HFFc6 (cell line): ENCODE results near the gene CELF6. TPM values are rescaled to one million over a fixed set of nuclear protein-coding genes. Genes with fewer than 3 reads are reported as not detected.

ENCODE experiments used
- DNase-seq: peaks from one replicate; pipeline ENCODE4 v3.0.0-alpha.2; 2018
- H3K27ac Mint-ChIP-seq: 2 replicates; pipeline ENCODE4 v1.8.0; 2020; ENCODE audit warnings: mild to moderate bottlenecking, mixed read lengths
- H3K27me3 Mint-ChIP-seq: 2 replicates; pipeline ENCODE4 v1.8.0; 2021; ENCODE audit warnings: mild to moderate bottlenecking, moderate library complexity, mixed read lengths; ENCODE audit not compliant: insufficient read depth
- H3K36me3 Mint-ChIP-seq: 2 replicates; pipeline ENCODE4 v1.8.0; 2021; ENCODE audit warnings: low read depth, mixed read lengths
- H3K4me1 Mint-ChIP-seq: 2 replicates; pipeline ENCODE4 v1.8.0; 2020; ENCODE audit warnings: low read depth, mixed read lengths
- H3K4me3 Mint-ChIP-seq: 2 replicates; pipeline ENCODE4 v1.8.0; 2020; ENCODE audit warnings: mild to moderate bottlenecking, moderate library complexity, mixed read lengths
- H3K9me3 Mint-ChIP-seq: 2 replicates; pipeline ENCODE4 v1.8.0; 2020; ENCODE audit warnings: mild to moderate bottlenecking, mixed read lengths
- total RNA-seq, 6 experiments: library from RNA; stranded (reverse); fragmentation: NEBNext Ultra II Directional; extraction: Animal tissue kit (Norgen Biotek cat#: 25700); gene quantifications; 2 replicates in 1 of 6; 3 replicates in 5 of 6; pipeline ENCODE4 v1.2.3, GENCODE V29; 2021
- TF ChIP-seq, protein P1 (sequence below): fragments of 200-600 bp; sonication (generic); IDR thresholded peaks from 2 replicates; pipeline ENCODE4 v1.5.0; 2021; ENCODE audit warnings: antibody characterized with exemption, mild to moderate bottlenecking

The CELF6 gene
- total RNA-seq, 6 experiments from 2014 or later, result 0.11 to 0.14 (median 0.12) TPM; not detected in 2

DNA sequence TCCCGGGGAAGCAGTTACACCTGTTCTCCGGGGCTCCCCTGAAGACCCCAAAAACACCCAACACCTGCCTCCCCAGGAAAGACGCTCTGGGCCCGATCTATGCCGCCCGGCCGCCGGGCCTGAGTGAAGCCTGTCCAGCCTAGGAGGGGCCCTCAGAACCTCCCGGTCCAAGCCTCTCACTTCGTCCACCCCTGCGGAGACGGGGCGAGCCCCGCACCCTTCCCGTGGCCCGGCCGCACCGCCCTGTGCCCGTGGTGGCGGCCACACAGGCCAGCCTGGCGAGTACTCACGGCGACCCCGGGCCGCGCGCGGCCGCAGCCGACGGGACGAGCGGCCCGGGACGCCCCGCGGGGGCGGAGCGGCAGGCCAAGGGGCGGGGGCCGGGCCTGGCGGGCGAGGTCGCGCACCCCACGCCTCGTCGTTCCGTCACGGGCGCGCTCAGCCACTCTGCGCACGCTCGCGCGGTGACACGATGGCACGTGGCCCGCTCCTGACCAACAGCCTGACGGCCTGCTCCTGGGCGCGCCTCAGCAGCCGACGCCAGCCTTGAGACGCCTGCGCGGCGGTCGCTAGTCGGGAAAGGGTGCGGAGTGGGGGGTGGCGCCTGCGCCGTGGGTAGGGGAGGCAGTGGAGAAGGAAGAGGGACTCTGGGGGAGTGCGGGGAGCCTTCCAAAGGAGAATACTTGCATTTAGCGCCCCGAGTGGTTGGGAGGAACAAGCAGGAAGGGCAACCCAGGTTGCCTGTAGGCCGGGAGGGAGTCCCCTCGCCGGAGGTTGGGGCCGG is 47.6 kb downstream of the CELF6 start, which contains the start of gene PARP6:
Gene PARP6 (minus strand): TSS at position 342 of the 784 bp plus-strand sequence. CDS start 5,077 bp downstream, outside the sequence.
- H3K4me1 Mint-ChIP-seq, result peaks cover 44% of the 10 kb centered on the region
- H3K9me3 Mint-ChIP-seq, result no peaks in the 10 kb centered on the region
- TF ChIP-seq, protein P1, sequence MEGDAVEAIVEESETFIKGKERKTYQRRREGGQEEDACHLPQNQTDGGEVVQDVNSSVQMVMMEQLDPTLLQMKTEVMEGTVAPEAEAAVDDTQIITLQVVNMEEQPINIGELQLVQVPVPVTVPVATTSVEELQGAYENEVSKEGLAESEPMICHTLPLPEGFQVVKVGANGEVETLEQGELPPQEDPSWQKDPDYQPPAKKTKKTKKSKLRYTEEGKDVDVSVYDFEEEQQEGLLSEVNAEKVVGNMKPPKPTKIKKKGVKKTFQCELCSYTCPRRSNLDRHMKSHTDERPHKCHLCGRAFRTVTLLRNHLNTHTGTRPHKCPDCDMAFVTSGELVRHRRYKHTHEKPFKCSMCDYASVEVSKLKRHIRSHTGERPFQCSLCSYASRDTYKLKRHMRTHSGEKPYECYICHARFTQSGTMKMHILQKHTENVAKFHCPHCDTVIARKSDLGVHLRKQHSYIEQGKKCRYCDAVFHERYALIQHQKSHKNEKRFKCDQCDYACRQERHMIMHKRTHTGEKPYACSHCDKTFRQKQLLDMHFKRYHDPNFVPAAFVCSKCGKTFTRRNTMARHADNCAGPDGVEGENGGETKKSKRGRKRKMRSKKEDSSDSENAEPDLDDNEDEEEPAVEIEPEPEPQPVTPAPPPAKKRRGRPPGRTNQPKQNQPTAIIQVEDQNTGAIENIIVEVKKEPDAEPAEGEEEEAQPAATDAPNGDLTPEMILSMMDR, result peak; percentile 71
- peaks cover 6% of the 10 kb centered on the region for H3K27me3 Mint-ChIP-seq
- peaks cover 10% of the 10 kb centered on the region for H3K36me3 Mint-ChIP-seq
- H3K4me3 Mint-ChIP-seq, result peak within 1 kb of the TSS; percentile 93
- DNase-seq, result peak; percentile 96
- peak within 1 kb of the TSS; percentile 82 for H3K27ac Mint-ChIP-seq

DNA sequence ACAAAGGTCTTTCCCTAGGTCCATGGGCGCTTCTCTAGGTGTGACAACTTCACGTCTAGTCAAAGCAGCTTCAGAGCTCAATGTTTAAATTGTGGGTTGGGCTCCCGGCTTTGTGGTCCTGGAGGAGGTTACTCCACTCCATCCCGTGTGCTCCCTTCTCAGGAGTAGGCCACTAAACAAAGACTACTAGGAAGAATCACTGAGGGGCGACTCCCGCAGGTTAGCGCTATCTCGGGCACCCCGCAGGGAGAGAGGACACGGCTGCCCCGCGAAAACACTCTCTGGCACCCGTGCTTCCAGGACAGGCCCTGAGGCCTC is 48.1 kb downstream of the CELF6 start:
- Mint-ChIP-seq H3K4me3 (peak overlapping the region; percentile 93), H3K27me3 (peaks cover 3% of the 10 kb centered on the region), H3K4me1 (peaks cover 44% of the 10 kb centered on the region), H3K9me3 (no peaks in the 10 kb centered on the region), H3K27ac (peak overlapping the region; percentile 82), H3K36me3 (peaks cover 10% of the 10 kb centered on the region)
- DNase-seq, result no peak
- TF ChIP-seq, protein P1, result no peak

DNA sequence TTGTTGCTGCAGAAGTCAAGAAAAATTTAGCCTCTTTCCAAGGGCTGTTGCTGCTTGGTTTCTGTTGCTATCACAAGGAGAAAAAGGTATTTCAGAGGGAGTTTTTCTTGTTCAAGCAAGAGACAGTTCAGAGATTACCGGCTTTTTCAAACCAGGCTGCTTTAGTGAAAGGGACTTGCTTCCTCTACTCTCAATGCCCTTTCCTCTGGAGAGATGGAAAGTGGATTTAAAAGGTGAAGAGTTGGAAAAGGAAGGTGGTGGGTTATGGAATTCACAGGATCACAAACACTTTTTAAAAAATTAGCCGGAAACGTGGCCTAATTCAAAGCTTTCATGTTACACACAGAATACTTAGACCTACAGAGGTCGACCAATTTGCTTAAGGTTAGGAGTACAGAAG is 48.7 kb downstream of the CELF6 start:
- H3K4me3 Mint-ChIP-seq, result peak overlapping the region; percentile 93
- peaks cover 43% of the 10 kb centered on the region for H3K4me1 Mint-ChIP-seq
- H3K9me3 Mint-ChIP-seq, result no peaks in the 10 kb centered on the region
- no peak for DNase-seq
- H3K27ac Mint-ChIP-seq, result peak overlapping the region; percentile 82
- peaks cover 10% of the 10 kb centered on the region for H3K36me3 Mint-ChIP-seq
- H3K27me3 Mint-ChIP-seq, result peaks cover 3% of the 10 kb centered on the region
- TF ChIP-seq, protein P1, result no peak

DNA sequence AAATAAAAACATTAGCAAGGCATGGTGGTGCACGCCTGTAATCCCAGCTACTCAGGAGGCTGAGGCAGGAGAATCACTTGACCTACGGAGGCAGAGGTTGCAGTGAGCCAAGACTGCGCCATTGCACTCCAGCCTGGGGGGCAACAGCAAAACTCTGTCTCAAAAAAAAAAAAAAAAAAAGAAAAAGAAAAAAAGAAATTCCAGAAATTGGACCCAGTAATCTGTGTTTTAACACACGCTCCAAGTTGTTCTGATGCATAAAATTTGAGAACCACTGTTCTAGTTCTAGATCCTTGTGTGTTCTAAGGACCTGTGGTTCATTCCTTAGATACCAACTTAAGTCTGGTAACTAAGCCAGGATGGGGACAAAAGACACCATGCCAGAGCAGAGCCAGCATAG is 50.2 kb downstream of the CELF6 start:
- Mint-ChIP-seq H3K4me1 (peaks cover 38% of the 10 kb centered on the region), H3K9me3 (no peaks in the 10 kb centered on the region), H3K36me3 (peaks cover 15% of the 10 kb centered on the region), H3K4me3 (no peak overlapping the region), H3K27me3 (peaks cover 3% of the 10 kb centered on the region), H3K27ac (no peak overlapping the region)
- TF ChIP-seq, protein P1, result no peak
- no peak for DNase-seq

DNA sequence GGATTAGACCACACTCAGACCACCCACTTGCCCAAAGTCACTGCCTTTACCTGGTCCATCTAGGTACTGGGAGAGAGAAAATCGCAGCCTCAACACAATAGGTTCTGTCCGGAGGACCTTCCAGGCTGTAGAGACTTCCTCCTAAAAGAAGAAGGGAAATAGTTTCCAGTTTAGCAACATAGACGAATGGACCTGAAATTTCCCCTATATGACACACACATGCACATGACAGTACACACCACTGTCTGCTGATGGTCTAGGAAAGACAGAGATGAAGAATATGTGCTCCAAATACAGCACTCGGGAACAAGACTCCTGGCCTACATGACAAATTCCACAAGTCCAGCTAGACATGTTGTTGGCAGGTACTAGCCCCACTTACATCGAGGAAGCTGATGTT is 54.9 kb downstream of the CELF6 start:
- Mint-ChIP-seq H3K4me1 (peaks cover 10% of the 10 kb centered on the region), H3K27ac (no peak overlapping the region), H3K9me3 (no peaks in the 10 kb centered on the region), H3K36me3 (peaks cover 44% of the 10 kb centered on the region), H3K4me3 (no peak overlapping the region), H3K27me3 (no peaks in the 10 kb centered on the region; the same call in 1 of the 2 replicates)
- no peak for DNase-seq
- TF ChIP-seq, protein P1, result no peak
